IMR-90 (cell line): ENCODE results near the gene CYYR1. TPM values are rescaled to one million over a fixed set of nuclear protein-coding genes. Genes with fewer than 3 reads are reported as not detected.

ENCODE experiments used
- ATAC-seq: fragments of 200-7000 bp; cut with Tn5 transposase; 2 replicates; pipeline ENCODE4 v1.9.1; 2020; ENCODE audit warnings: low read depth, mild to moderate bottlenecking, moderate library complexity
- BruUV-seq: library from RNA; stranded (reverse); fragments of 400-500 nt; replicated peaks from 2 replicates; lab custom pipeline; 2021; lab: Mats Ljungman, UMichigan
- CTCF ChIA-PET: fragments of 300-600 bp; formaldehyde crosslinking; extraction: SDS; loops from one replicate; lab custom pipeline; 2021; ENCODE audit warnings: antibody characterized with exemption; lab: Yijun Ruan, JAX
- POLR2A ChIA-PET: fragments of 300-600 bp; sonication (Branson Sonifier 250); formaldehyde crosslinking; loops from one replicate; lab custom pipeline; 2022; ENCODE audit warnings: antibody characterized with exemption; ENCODE audit not compliant: unreplicated experiment; lab: Charles Lee
- DNase-seq: peaks from one replicate; pipeline ENCODE4 v3.0.0; 2013
- H2AFZ ChIP-seq: replicated peaks from 2 replicates; pipeline ENCODE3; 2013; ENCODE audit warnings: low read length, mild to moderate bottlenecking; ENCODE audit not compliant: poor library complexity
- H2AK5ac ChIP-seq: 2 replicates; pipeline ENCODE4 v1.6.1; 2013; ENCODE audit warnings: low read depth, low read length, inconsistent platforms
- H2AK9ac ChIP-seq: replicated peaks from 2 replicates; pipeline ENCODE3; 2013; ENCODE audit warnings: mild to moderate bottlenecking, low read depth, low read length, moderate library complexity; ENCODE audit not compliant: poor library complexity
- H2BK120ac ChIP-seq: 2 replicates; pipeline ENCODE4 v1.6.1; 2013; ENCODE audit warnings: low read depth, low read length, inconsistent platforms
- H2BK15ac ChIP-seq: 3 replicates; pipeline ENCODE4 v1.6.1; 2013; ENCODE audit warnings: low read depth, low read length, inconsistent platforms
- H2BK20ac ChIP-seq: 2 replicates; pipeline ENCODE4 v1.6.1; 2013; ENCODE audit warnings: low read depth, mild to moderate bottlenecking, inconsistent platforms, low read length, moderate library complexity
- H2BK5ac ChIP-seq: 2 replicates; pipeline ENCODE4 v1.6.1; 2013; ENCODE audit warnings: mild to moderate bottlenecking, low read depth, low read length, inconsistent platforms; ENCODE audit not compliant: poor library complexity, severe bottlenecking
- H3K14ac ChIP-seq: replicated peaks from 2 replicates; pipeline ENCODE4 v1.6.1; 2013; ENCODE audit warnings: low read depth, low read length, inconsistent platforms
- H3K18ac ChIP-seq: 2 replicates; pipeline ENCODE4 v1.6.1; 2013; ENCODE audit warnings: low read depth, low read length, control low read depth
- H3K23ac ChIP-seq: 2 replicates; pipeline ENCODE4 v1.6.1; 2013; ENCODE audit warnings: low read depth, low read length, inconsistent platforms
- H3K27ac ChIP-seq: 2 replicates; pipeline ENCODE4 v1.5.1; 2013; ENCODE audit warnings: mild to moderate bottlenecking, control low read depth, low read length; ENCODE audit not compliant: insufficient read depth
- H3K27me3 ChIP-seq: 2 replicates; pipeline ENCODE4 v1.6.1; 2013; ENCODE audit warnings: low read length; ENCODE audit not compliant: control insufficient read depth, insufficient read depth
- H3K36me3 ChIP-seq: 2 replicates; pipeline ENCODE4 v1.6.1; 2013; ENCODE audit warnings: low read length, mixed read lengths; ENCODE audit not compliant: control insufficient read depth, insufficient read depth
- H3K4ac ChIP-seq: 2 replicates; pipeline ENCODE4 v1.6.1; 2013; ENCODE audit warnings: low read depth, low read length, inconsistent platforms
- H3K4me1 ChIP-seq: 2 replicates; pipeline ENCODE4 v1.6.1; 2013; ENCODE audit warnings: low read length, mixed read lengths; ENCODE audit not compliant: control insufficient read depth, insufficient read depth
- H3K4me2 ChIP-seq: 2 replicates; pipeline ENCODE4 v1.6.1; 2013; ENCODE audit warnings: low read depth, mild to moderate bottlenecking, control low read depth, low read length, moderate library complexity
- H3K4me3 ChIP-seq: 2 replicates; pipeline ENCODE4 v1.5.1; 2013; ENCODE audit warnings: low read depth, mild to moderate bottlenecking, control low read depth, low read length, moderate library complexity; ENCODE audit not compliant: insufficient read depth
- H3K56ac ChIP-seq: 2 replicates; pipeline ENCODE4 v1.6.1; 2013; ENCODE audit warnings: low read length, inconsistent platforms; ENCODE audit not compliant: insufficient read depth; ENCODE audit errors: extremely low read depth
- H3K79me1 ChIP-seq, 2 experiments: 2 replicates each; pipeline ENCODE4 v1.6.1; 2013; ENCODE audit warnings: low read length in 2 of 2, inconsistent platforms in 1 of 2, low read depth in 1 of 2
- H3K9ac ChIP-seq: 2 replicates; pipeline ENCODE4 v1.6.1; 2013; ENCODE audit warnings: low read depth, low read length, control low read depth
- H3K9me1 ChIP-seq: 2 replicates; pipeline ENCODE4 v1.6.1; 2013; ENCODE audit warnings: low read length, inconsistent platforms; ENCODE audit not compliant: insufficient read depth
- H3K9me3 ChIP-seq: 2 replicates; pipeline ENCODE4 v1.6.1; 2013; ENCODE audit warnings: low read length; ENCODE audit not compliant: control insufficient read depth, insufficient read depth
- H4K20me1 ChIP-seq: 2 replicates; pipeline ENCODE4 v1.6.1; 2013; ENCODE audit warnings: low read length, inconsistent platforms; ENCODE audit not compliant: insufficient read depth
- H4K5ac ChIP-seq: 2 replicates; pipeline ENCODE4 v1.6.1; 2013; ENCODE audit warnings: mild to moderate bottlenecking, low read depth, low read length, control low read depth
- H4K8ac ChIP-seq, 2 experiments: 2 replicates each; pipeline ENCODE4 v1.6.1; 2013; ENCODE audit warnings: low read depth in 2 of 2, low read length in 2 of 2, control low read depth in 1 of 2, inconsistent platforms in 1 of 2
- H4K91ac ChIP-seq: 2 replicates; pipeline ENCODE4 v1.6.1; 2013; ENCODE audit warnings: low read depth, low read length, inconsistent platforms; ENCODE audit not compliant: insufficient read depth
- BHLHE40 ChIP-seq: fragments of 150-350 bp; IDR thresholded peaks from 2 replicates; pipeline ENCODE4 v1.6.1; 2016; ENCODE audit warnings: mild to moderate bottlenecking, low read depth, low read length
- CEBPB ChIP-seq: IDR thresholded peaks from 2 replicates; pipeline ENCODE4 v1.6.1; 2012; ENCODE audit warnings: low read depth, low read length, improper control_type of control experiment
- CHD1 ChIP-seq: IDR thresholded peaks from 2 replicates; pipeline ENCODE4 v1.6.1; 2012; ENCODE audit warnings: low read depth, low read length, improper control_type of control experiment
- ELK1 ChIP-seq: fragments of 150-350 bp; IDR thresholded peaks from 2 replicates; pipeline ENCODE4 v1.6.1; 2016; ENCODE audit warnings: low read depth, mild to moderate bottlenecking, low read length, moderate library complexity, borderline replicate concordance
- FOS ChIP-seq: fragments of 150-350 bp; IDR thresholded peaks from 2 replicates; pipeline ENCODE4 v1.6.1; 2016; ENCODE audit warnings: low read depth, low read length
- MAFK ChIP-seq: IDR thresholded peaks from 2 replicates; pipeline ENCODE4 v1.6.1; 2012; ENCODE audit warnings: low read depth, low read length, improper control_type of control experiment
- MAZ ChIP-seq: IDR thresholded peaks from 2 replicates; pipeline ENCODE4 v1.6.1; 2012; ENCODE audit warnings: low read depth, mild to moderate bottlenecking, low read length, improper control_type of control experiment, moderate library complexity, borderline replicate concordance
- MXI1 ChIP-seq: IDR thresholded peaks from 2 replicates; pipeline ENCODE4 v1.6.1; 2012; ENCODE audit warnings: low read depth, mild to moderate bottlenecking, low read length, moderate library complexity, borderline replicate concordance
- NFE2L2 ChIP-seq: fragments of 150-350 bp; IDR thresholded peaks from 2 replicates; pipeline ENCODE4 v1.6.1; 2016; ENCODE audit warnings: low read depth, mild to moderate bottlenecking, low read length
- POLR2A ChIP-seq: IDR thresholded peaks from 2 replicates; pipeline ENCODE4 v1.6.1; 2012; ENCODE audit warnings: mild to moderate bottlenecking, low read depth, low read length
- RAD21 ChIP-seq: IDR thresholded peaks from 2 replicates; pipeline ENCODE4 v1.6.1; 2012; ENCODE audit warnings: low read length, improper control_type of control experiment
- RFX5 ChIP-seq: IDR thresholded peaks from 2 replicates; pipeline ENCODE4 v1.8.0; 2012; ENCODE audit warnings: low read depth, mild to moderate bottlenecking, low read length, moderate library complexity
- SMC3 ChIP-seq: fragments of 150-350 bp; IDR thresholded peaks from 2 replicates; pipeline ENCODE4 v1.6.1; 2016; ENCODE audit warnings: low read depth, mild to moderate bottlenecking, antibody characterized with exemption, low read length, moderate library complexity
- USF2 ChIP-seq: fragments of 150-350 bp; IDR thresholded peaks from 2 replicates; pipeline ENCODE4 v1.6.1; 2017; ENCODE audit warnings: mild to moderate bottlenecking, antibody characterized with exemption, low read length, low read depth
- WGBS, 2 experiments: methylation state at CpG; one replicate each; pipeline versions ENCODE4 v1.1.5 to v1.1.7; 2013; ENCODE audit warnings: missing lambda C conversion rate in 2 of 2; ENCODE audit not compliant: insufficient read length in 1 of 2; ENCODE audit errors: extremely low coverage in 2 of 2; 5-methylcytosine and 5-hydroxymethylcytosine counted together
- dilution Hi-C: fragments of 300-500 bp; cut with HindIII; formaldehyde crosslinking; loops from one replicate; pipeline ENCODE4 v1.14.3; 2018; ENCODE audit warnings: low sequenced_read_pairs; ENCODE audit not compliant: unreplicated experiment
- in situ Hi-C: fragments of 300-500 bp; cut with MboI; formaldehyde crosslinking; loops from 3 replicates; pipeline ENCODE4 v1.14.3; 2019; ENCODE audit warnings: low sequenced_read_pairs, inconsistent platforms, mixed read lengths
- intact Hi-C: fragments of 100-400 bp; cut with micrococcal nuclease; formaldehyde crosslinking; loops from 2 replicates; pipeline ENCODE4 v1.10.0; 2022
- polyA plus RNA-seq, 3 experiments: library from polyadenylated mRNA; depleted of rRNA; stranded (reverse); fragments of >200 nt; gene quantifications; 2 replicates each; pipeline ENCODE4 v1.2.3, GENCODE V29; 2012; ENCODE audit warnings: low replicate concordance in 1 of 3
- total RNA-seq: library from RNA; depleted of rRNA; stranded (reverse); fragments of >200 nt; gene quantifications from 2 replicates; pipeline ENCODE4 v1.2.3, GENCODE V29; 2012
- TF ChIP-seq, protein P1 (sequence below): conservative IDR thresholded peaks from 2 replicates; pipeline ENCODE4 v1.5.1; 2012; ENCODE audit warnings: mild to moderate bottlenecking, low read depth, low read length, improper control_type of control experiment

Gene CYYR1
- total and polyA plus RNA-seq, 2 of the 4 experiments (the other 2 are of a cell fraction) = not detected

- H2BK120ac ChIP-seq = no peak overlapping the region
- intact Hi-C loops = no loop called here
- H3K9ac ChIP-seq = no peak overlapping the region
- no peak overlapping the region for H2BK20ac ChIP-seq
- no peak overlapping the region for H3K56ac ChIP-seq
- ATAC-seq = no peak
- H4K91ac ChIP-seq = no peak overlapping the region
- no peak for DNase-seq
- no peak overlapping the region for H2BK5ac ChIP-seq
- H3K27me3 ChIP-seq = no peaks in the 10 kb centered on the region
- H4K5ac ChIP-seq = no peak overlapping the region
- no peaks in the 10 kb centered on the region for H4K20me1 ChIP-seq
- H3K9me1 ChIP-seq = no peaks in the 10 kb centered on the region
- H4K8ac ChIP-seq = no peak overlapping the region
- no peak overlapping the region for H3K4me3 ChIP-seq
- no peak overlapping the region for H3K27ac ChIP-seq
- H3K4ac ChIP-seq = no peak overlapping the region
- no peaks in the 10 kb centered on the region for H3K9me3 ChIP-seq
- WGBS, 2 experiments = no CpG with 5 or more reads among the region's 7 CpGs
- dilution Hi-C loops = no loop called here
- H3K4me2 ChIP-seq = no peak overlapping the region
- no peak overlapping the region for H2BK15ac ChIP-seq
- H2AK5ac ChIP-seq = no peak overlapping the region
- no peak overlapping the region for H3K18ac ChIP-seq
- ChIA-PET POLR2A (no interaction called here), CTCF (no interaction called here)
- no peaks in the 10 kb centered on the region for H3K79me1 ChIP-seq
- no peak overlapping the region for H3K14ac ChIP-seq
- in situ Hi-C loops = no loop called here
- no peak overlapping the region for H2AFZ ChIP-seq
- no peak for TF ChIP-seq CHD1
- TF ChIP-seq CEBPB = no peak
- no peak for TF ChIP-seq FOS
- TF ChIP-seq ELK1 = no peak
- no peak for TF ChIP-seq BHLHE40
- TF ChIP-seq MAFK = no peak
- no peak for TF ChIP-seq MAZ
- TF ChIP-seq RFX5 = no peak
- no peak for TF ChIP-seq NFE2L2
- TF ChIP-seq MXI1 = no peak
- no peak for TF ChIP-seq POLR2A
- no peak for TF ChIP-seq USF2
- TF ChIP-seq RAD21 = no peak
- no peak for TF ChIP-seq SMC3
- TF ChIP-seq, protein P1, sequence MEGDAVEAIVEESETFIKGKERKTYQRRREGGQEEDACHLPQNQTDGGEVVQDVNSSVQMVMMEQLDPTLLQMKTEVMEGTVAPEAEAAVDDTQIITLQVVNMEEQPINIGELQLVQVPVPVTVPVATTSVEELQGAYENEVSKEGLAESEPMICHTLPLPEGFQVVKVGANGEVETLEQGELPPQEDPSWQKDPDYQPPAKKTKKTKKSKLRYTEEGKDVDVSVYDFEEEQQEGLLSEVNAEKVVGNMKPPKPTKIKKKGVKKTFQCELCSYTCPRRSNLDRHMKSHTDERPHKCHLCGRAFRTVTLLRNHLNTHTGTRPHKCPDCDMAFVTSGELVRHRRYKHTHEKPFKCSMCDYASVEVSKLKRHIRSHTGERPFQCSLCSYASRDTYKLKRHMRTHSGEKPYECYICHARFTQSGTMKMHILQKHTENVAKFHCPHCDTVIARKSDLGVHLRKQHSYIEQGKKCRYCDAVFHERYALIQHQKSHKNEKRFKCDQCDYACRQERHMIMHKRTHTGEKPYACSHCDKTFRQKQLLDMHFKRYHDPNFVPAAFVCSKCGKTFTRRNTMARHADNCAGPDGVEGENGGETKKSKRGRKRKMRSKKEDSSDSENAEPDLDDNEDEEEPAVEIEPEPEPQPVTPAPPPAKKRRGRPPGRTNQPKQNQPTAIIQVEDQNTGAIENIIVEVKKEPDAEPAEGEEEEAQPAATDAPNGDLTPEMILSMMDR = no peak
- H3K4me1 ChIP-seq = no peaks in the 10 kb centered on the region
- H2AK9ac ChIP-seq = no peak overlapping the region
- H3K23ac ChIP-seq = no peak overlapping the region
- no TSS peak for BruUV-seq
- no peaks in the 10 kb centered on the region for H3K36me3 ChIP-seq
Observed at GRCh38 chr21:26544201-26544775, 28.8 kb downstream of the CYYR1 start.
